ENCODE data around the gene MRM2.

The MRM2 gene

GRCh38 chr7:2233926-2234325 is 8.1 kb downstream of the MRM2 start:
- TF ChIP-seq, protein P1, sequence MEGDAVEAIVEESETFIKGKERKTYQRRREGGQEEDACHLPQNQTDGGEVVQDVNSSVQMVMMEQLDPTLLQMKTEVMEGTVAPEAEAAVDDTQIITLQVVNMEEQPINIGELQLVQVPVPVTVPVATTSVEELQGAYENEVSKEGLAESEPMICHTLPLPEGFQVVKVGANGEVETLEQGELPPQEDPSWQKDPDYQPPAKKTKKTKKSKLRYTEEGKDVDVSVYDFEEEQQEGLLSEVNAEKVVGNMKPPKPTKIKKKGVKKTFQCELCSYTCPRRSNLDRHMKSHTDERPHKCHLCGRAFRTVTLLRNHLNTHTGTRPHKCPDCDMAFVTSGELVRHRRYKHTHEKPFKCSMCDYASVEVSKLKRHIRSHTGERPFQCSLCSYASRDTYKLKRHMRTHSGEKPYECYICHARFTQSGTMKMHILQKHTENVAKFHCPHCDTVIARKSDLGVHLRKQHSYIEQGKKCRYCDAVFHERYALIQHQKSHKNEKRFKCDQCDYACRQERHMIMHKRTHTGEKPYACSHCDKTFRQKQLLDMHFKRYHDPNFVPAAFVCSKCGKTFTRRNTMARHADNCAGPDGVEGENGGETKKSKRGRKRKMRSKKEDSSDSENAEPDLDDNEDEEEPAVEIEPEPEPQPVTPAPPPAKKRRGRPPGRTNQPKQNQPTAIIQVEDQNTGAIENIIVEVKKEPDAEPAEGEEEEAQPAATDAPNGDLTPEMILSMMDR (IDR thresholded peaks at IDR 0.05) = no peak
- H3K27ac ChIP-seq = no peak overlapping the region
- DNase-seq (ENCODE audit: low spot score) = no peak
- no peak overlapping the region for H3K4me3 ChIP-seq

- H3K27ac ChIP-seq = peak within 1 kb of the TSS; percentile 15 to 74
- H3K4me3 ChIP-seq = peak within 1 kb of the TSS; percentile 83
- peak; percentile 91 for DNase-seq (ENCODE audit: low spot score)
- TF ChIP-seq, protein P1 (IDR thresholded peaks at IDR 0.05) = no peak
These were observed 9.1 kb downstream of the MRM2 start, which contains the start of gene MAD1L1 for GRCh38 chr7:2232766-2233520. MAD1L1 (minus strand) TSS chr7:2232945; CDS start chr7:2230133, 2,812 bp downstream.

DNA sequence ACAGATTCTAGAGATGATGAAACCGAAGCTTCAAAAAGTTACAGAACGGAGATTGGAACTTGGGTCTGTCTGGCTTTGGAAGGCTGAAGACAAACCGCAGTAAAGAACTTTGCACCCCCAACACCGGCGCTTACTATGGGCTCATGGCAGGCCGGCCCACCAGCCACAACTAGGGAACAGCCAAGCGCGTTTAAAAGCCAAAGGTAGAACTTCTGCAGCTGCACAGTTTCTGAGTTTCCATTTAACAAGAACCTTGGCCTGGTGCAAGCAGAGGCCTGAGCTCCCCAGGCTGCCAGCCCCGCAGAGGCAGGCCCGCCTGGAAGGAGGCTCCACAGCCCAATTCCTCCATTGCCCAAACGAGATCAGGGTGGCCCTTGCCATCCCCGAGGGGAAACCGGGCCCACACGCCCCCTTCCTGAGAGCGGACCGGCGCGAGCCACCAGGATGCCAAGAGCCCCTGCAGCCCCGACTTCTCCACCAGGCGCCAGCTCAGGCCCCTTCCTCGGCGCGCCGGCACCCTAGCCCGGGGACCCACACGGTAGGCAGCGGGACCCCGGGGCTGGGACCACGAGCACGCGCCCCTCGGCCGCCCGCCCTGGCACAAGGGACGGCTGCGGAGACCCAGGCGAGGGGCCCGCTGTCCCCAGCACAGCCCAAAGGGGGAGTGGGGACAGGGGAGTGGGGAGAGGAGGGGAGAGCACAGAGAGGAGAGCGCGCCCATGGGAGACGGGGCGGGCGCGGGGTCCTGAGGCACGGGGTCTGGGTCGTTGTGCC is 9.8 kb downstream of the MRM2 start:
- Histone ChIP-seq H3K4me3 (peak overlapping the region; percentile 83), H3K27ac (peak overlapping the region; percentile 15 to 74)
- no peak for DNase-seq (ENCODE audit: low spot score)
- TF ChIP-seq, protein P1 (IDR thresholded peaks at IDR 0.05) = no peak

DNA sequence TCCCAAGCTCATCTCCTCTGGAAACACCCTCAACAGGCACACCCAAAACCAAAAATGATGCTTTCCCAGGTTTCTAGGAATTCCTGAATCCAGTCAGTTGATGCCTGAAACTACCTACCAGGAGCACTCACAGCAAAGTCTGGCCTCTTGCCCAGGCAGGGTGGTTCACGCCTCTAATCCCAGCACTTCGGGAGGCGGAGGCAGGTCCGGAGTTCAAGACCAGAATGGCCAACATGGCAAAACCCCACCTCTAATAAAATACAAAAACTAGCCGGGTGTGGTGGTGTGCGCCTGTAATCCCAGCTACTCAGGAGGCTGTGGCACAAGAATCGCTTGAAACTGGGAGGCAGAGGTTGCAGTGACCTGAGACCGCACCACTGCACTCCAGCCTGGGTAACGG is 11.1 kb downstream of the MRM2 start:
- no peak overlapping the region for H3K27ac ChIP-seq
- TF ChIP-seq, protein P1 (IDR thresholded peaks at IDR 0.05) = no peak
- DNase-seq (ENCODE audit: low spot score) = no peak
- H3K4me3 ChIP-seq = no peak overlapping the region

DNA sequence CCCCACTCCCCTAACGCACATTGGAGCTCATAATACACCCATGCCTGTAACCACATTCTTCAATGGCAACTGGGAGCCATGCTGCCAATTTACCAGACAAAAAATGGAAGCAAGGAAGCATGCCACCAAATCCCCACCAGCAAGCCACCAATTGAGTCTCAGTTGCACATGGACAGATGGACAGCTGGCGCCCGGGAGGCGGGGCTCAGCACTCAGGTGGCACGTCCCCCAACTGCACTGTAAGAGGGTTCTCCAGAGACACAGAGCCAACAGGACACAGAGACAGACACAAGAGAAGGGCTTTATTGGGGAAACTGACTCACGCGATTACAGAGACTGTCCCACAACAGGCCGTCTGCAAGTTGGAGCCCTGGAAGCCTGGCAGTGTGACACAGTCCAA is 11.8 kb downstream of the MRM2 start:
- DNase-seq (ENCODE audit: low spot score) = no peak
- Histone ChIP-seq H3K4me3 (no peak overlapping the region), H3K27ac (no peak overlapping the region)
- TF ChIP-seq, protein P1 (IDR thresholded peaks at IDR 0.05) = no peak

DNA sequence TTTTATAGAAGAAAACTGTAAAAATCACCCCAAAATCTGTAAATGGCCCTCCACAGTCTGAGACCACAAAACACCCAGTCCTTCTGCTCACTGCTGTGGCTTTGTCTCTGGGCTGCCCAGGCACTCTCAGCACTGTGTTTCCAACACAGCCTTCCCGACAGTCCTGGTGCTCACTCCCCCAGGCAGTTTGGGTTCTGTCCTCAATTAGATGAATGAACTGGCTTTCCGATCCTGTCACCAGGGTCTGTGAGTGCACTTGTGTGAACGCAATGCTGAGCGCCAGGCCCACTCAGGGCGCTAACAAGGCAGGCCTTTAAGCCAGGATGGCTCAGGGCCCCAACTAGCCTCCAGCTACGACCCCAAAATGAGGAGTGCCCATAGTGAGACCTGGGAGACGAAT is 12.5 kb downstream of the MRM2 start:
- H3K4me3 ChIP-seq = no peak overlapping the region
- TF ChIP-seq, protein P1 (IDR thresholded peaks at IDR 0.05) = no peak
- H3K27ac ChIP-seq = no peak overlapping the region
- DNase-seq (ENCODE audit: low spot score) = no peak

Measured in coronary artery (tissue), 2 donors.